Astrocyte of the spinal cord (primary cell): ENCODE data around the gene GDPD2.
A peak's percentile ranks its signal among the peaks of the same experiment; 100 is the strongest.

Experiments
- DNase-seq: peaks from one replicate; pipeline ENCODE4 v3.0.0; 2011; ENCODE audit warnings: low read depth, low spot score
- H3K4me3 ChIP-seq: 2 replicates; pipeline ENCODE4 v1.5.1; 2011; ENCODE audit warnings: low read depth, mild to moderate bottlenecking, low read length, moderate library complexity
- in situ Hi-C: cut with HindIII; loops from 2 replicates; pipeline ENCODE4 v1.10.0; 2017; ENCODE audit warnings: low sequenced_read_pairs
- TF ChIP-seq, protein P1 (sequence below): IDR thresholded peaks from 2 replicates; pipeline ENCODE4 v1.5.1; 2012; ENCODE audit warnings: low read depth, mild to moderate bottlenecking, low read length, inconsistent platforms

GDPD2 gene

DNA sequence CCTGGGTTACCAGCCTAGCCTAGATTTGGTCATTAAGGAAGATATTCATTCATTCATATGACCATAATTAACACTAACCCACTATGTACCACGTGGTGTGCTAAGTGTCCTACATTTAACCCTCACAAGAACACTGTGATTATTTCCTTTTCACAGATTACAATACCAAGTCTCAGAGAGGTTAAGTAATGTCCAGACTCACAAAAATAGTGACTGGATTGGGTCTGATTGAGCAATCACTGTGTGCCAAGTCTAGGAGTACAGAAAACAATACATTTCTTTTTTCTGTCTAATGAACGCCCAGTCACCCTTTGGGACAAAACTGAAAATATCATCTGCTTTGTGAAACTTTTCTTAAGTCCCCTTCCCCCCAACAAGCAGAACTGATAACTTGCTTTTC, 13.9 kb downstream of the GDPD2 start:
- TF ChIP-seq, protein P1, sequence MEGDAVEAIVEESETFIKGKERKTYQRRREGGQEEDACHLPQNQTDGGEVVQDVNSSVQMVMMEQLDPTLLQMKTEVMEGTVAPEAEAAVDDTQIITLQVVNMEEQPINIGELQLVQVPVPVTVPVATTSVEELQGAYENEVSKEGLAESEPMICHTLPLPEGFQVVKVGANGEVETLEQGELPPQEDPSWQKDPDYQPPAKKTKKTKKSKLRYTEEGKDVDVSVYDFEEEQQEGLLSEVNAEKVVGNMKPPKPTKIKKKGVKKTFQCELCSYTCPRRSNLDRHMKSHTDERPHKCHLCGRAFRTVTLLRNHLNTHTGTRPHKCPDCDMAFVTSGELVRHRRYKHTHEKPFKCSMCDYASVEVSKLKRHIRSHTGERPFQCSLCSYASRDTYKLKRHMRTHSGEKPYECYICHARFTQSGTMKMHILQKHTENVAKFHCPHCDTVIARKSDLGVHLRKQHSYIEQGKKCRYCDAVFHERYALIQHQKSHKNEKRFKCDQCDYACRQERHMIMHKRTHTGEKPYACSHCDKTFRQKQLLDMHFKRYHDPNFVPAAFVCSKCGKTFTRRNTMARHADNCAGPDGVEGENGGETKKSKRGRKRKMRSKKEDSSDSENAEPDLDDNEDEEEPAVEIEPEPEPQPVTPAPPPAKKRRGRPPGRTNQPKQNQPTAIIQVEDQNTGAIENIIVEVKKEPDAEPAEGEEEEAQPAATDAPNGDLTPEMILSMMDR, result no peak
- no peak for DNase-seq
- in situ Hi-C loops, result no loop called here
- no peak overlapping the region for H3K4me3 ChIP-seq

DNA sequence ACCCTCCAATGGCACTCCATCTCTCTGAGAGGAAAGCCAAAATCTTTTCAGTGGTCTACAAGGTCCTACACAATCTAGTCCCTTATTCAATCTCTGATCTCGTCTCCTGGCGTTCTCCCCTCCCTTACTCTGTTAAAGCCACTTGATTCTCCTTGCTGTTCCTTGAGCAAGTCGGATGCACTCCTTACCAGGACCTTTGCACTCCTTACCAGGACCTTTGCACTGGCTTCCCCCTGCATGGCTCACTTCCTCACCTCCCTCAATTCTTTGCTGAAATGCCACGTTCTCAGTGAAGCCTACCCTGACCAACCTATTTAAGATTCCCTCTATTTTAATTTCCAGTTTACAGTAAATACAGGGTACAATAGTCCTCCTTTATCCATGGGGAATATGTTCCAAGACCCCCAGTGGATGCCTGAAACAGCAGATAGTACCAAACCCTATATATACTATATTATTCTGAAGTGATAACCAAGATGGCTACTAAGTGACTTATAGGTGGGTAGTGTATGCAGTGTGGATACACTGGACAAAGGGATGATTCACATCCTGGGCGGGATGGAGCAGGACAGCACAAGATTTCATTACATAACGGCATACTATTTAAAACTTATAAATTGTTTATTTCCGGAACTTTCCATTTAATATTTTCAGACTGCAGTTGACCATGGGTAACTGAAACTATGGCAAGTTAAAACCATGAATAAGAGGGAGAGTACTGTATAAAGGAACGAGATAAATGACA, 15.0 kb downstream of the GDPD2 start:
- no peak overlapping the region for H3K4me3 ChIP-seq
- in situ Hi-C loops, result no loop called here
- DNase-seq, result no peak
- TF ChIP-seq, protein P1, result no peak

- no peak overlapping the region for H3K4me3 ChIP-seq
- in situ Hi-C loops, result no loop called here
- peak; percentile 22 for DNase-seq
- TF ChIP-seq, protein P1, result no peak
Observed at GRCh38 chrX:70439016-70439415, 15.9 kb downstream of the GDPD2 start.

GRCh38 chrX:70442224-70442623, 19.1 kb downstream of the GDPD2 start:
- in situ Hi-C loops, result no loop called here
- TF ChIP-seq, protein P1, result no peak

DNA sequence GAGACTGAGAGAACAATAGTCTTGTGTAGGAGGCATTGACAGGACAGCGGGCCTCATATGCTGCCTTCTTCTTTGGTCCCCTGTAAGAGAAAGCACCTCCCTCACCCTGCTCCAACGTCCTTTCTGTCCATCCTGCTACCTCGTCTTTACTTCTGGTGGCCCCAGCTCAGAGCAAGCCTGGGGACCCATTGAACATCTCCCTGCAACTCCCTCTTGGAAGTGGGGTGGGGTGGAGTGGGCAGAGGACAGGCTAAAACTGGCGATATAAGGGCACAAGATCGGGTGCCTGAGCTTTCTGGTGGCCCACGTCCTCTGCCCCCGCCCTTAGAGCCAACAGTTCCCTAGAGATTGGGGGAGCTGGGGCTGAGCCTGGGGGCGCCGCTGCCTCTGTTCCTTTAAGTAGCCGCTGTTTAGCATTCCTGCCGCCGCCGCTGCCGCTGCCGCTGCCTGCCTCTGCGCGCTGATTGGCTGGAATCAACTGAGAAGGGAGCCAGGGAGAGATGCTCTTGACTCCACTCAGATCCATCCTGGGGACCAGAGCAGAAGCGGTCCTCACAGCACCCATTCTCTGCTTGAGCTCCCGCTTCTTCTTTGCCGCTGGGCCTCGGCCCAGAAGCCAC, 21.3 kb downstream of the GDPD2 start, which contains the start of gene DLG3:
DLG3 (plus strand) TSS at position 510 of the 620 bp plus-strand sequence. CDS start 367 bp downstream, outside the sequence.
- in situ Hi-C loops, result no loop called here
- TF ChIP-seq, protein P1, result no peak
- no peak within 1 kb of the TSS for H3K4me3 ChIP-seq
- peak; percentile 33 for DNase-seq

More at GRCh38 chrX:70442224-70442623, 19.1 kb downstream of the GDPD2 start:
- no peak for DNase-seq
- H3K4me3 ChIP-seq, result no peak overlapping the region

GRCh38 chrX:70444946-70445656, 22.0 kb downstream of the GDPD2 start:
- TF ChIP-seq, protein P1, result no peak
- in situ Hi-C loops, result no loop called here
- H3K4me3 ChIP-seq, result no peak overlapping the region
- no peak for DNase-seq
